ENCODE measurements around the gene RMRP. TPM values are rescaled to one million over a fixed set of nuclear protein-coding genes. Genes with fewer than 3 reads are reported as not detected.
A peak's percentile ranks its signal among the peaks of the same experiment; 100 is the strongest.

Gene RMRP
- total and polyA plus RNA-seq, 9 donors, result 126 to 27,726 (median 13,004) TPM; not detected in 1

DNA sequence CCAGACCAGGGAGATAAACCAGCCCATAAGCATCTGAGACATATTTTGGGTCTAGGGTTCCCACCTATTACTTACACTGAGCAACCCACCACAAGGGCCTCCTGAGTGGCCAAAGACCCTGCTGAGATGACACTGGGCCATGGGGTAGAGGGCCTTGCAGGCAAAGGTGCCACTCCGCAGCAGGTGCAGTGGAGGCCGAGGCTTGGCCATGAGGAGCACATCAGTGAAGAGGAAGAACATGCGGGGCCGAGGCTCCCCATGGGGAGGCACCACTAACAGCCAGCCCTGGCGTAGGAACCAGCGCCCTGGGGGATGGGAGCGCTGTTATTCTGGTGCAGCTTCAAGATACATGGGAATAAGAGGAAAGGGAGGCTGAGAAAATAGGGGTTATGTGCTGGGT is 4.6 kb upstream of the RMRP start:
- Histone ChIP-seq H3K36me3 (no peaks in the 10 kb centered on the region), H3K27ac (no peak overlapping the region), H3K9me3 (no peaks in the 10 kb centered on the region), H3K27me3 (no peaks in the 10 kb centered on the region), H3K4me3 (no peak overlapping the region), H3K4me1 (ENCODE audit: insufficient read depth) (no peaks in the 10 kb centered on the region)
- no peak for DNase-seq
- WGBS, 3 donors, result 87 to 90% (median 88%) methylated on average over 7 of the region's 7 CpGs
- intact Hi-C loops (cut with DNase I), result loop anchor here in 2 of 4 donors (5.0 kb wide), 2 partner anchors 65 to 70 kb away; partner anchors contain the start of genes CREB3 (in 1 of the 2) and TLN1 (in 1 of the 2)
- TF ChIP-seq EP300 (IDR thresholded peaks at IDR 0.05) (no peak), POLR2A (IDR thresholded peaks at IDR 0.05) (no peak)
- TF ChIP-seq, protein P1, sequence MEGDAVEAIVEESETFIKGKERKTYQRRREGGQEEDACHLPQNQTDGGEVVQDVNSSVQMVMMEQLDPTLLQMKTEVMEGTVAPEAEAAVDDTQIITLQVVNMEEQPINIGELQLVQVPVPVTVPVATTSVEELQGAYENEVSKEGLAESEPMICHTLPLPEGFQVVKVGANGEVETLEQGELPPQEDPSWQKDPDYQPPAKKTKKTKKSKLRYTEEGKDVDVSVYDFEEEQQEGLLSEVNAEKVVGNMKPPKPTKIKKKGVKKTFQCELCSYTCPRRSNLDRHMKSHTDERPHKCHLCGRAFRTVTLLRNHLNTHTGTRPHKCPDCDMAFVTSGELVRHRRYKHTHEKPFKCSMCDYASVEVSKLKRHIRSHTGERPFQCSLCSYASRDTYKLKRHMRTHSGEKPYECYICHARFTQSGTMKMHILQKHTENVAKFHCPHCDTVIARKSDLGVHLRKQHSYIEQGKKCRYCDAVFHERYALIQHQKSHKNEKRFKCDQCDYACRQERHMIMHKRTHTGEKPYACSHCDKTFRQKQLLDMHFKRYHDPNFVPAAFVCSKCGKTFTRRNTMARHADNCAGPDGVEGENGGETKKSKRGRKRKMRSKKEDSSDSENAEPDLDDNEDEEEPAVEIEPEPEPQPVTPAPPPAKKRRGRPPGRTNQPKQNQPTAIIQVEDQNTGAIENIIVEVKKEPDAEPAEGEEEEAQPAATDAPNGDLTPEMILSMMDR (IDR thresholded peaks at IDR 0.05), result no peak

DNA sequence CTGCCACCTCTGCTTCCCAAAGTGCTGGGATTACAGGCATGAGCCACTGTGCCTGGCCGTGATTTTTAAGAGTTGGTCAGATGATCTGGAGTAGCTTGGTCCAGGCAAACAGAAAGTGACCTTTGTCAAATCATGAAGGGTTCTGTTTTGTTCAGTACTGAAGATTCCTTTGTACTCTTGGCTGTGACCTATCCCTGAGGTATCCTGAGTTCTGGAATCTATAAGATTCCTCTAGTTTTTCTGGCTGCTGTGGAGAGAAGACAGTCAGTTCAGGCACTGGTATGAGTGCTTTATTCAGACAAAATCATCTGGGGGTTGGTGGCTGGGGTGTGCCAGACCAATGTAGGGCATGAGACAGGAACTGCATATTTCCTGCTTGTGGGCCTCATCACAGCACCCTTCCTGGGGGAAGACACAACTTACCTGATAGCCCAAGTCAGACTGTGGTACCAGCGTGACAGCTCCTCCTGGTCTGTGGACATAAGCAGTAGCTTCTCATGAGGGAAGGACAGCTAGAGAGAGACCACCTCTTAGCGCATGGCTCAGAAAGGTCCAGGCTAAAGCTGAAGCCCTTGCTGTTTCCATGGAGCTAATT is 4.0 kb upstream of the RMRP start:
- Histone ChIP-seq H3K27ac (no peak overlapping the region), H3K4me1 (ENCODE audit: insufficient read depth) (no peaks in the 10 kb centered on the region), H3K27me3 (no peaks in the 10 kb centered on the region), H3K9me3 (no peaks in the 10 kb centered on the region), H3K36me3 (no peaks in the 10 kb centered on the region), H3K4me3 (no peak overlapping the region)
- DNase-seq, result no peak
- 67 to 75% (median 72%) methylated on average over 3 of the region's 3 CpGs for WGBS, 3 donors
- TF ChIP-seq EP300 (IDR thresholded peaks at IDR 0.05) (no peak), POLR2A (IDR thresholded peaks at IDR 0.05) (no peak)
- TF ChIP-seq, protein P1 (IDR thresholded peaks at IDR 0.05), result no peak
- intact Hi-C loops (cut with DNase I), result loop anchor here in 2 of 4 donors (5.0 kb wide), 2 partner anchors 65 to 70 kb away; partner anchors contain the start of genes CREB3 (in 1 of the 2) and TLN1 (in 1 of the 2)

DNA sequence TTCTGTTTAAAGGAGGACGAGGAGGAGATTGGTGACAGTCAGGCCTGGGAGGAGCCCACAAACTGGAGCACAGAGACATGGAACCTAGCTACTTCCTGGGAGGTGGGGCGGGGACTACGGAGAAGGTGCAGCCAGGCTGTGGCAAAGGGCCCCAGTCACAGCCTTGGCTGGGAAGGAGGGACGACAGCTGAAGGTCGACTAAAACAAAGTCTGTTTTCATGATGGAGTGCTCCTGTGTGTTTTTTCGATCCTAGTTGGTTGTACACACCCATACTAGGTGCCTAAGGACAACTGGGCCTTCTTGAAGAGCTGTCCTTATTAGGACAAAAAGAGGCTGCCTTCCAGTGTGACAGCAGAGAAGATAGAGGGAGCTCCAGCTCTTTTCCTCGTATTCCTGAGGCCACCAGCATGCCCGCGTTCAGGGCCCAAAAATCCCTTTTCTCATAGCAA is 3.2 kb upstream of the RMRP start:
- Histone ChIP-seq H3K27ac (no peak overlapping the region), H3K36me3 (no peaks in the 10 kb centered on the region), H3K27me3 (no peaks in the 10 kb centered on the region), H3K4me3 (no peak overlapping the region), H3K9me3 (no peaks in the 10 kb centered on the region), H3K4me1 (ENCODE audit: insufficient read depth) (no peaks in the 10 kb centered on the region)
- TF ChIP-seq, protein P1 (IDR thresholded peaks at IDR 0.05), result peak in 1 of 3 donors; percentile 22
- TF ChIP-seq EP300 (IDR thresholded peaks at IDR 0.05), result no peak
- no peak for TF ChIP-seq POLR2A (IDR thresholded peaks at IDR 0.05)
- intact Hi-C loops (cut with DNase I), result loop anchor here in 2 of 4 donors (5.0 kb wide), 2 partner anchors 66 to 71 kb away; partner anchors contain the start of genes CREB3 (in 1 of the 2) and TLN1 (in 1 of the 2)
- 40 to 52% (median 47%) methylated on average over 9 of the region's 9 CpGs for WGBS, 3 donors
- no peak for DNase-seq

DNA sequence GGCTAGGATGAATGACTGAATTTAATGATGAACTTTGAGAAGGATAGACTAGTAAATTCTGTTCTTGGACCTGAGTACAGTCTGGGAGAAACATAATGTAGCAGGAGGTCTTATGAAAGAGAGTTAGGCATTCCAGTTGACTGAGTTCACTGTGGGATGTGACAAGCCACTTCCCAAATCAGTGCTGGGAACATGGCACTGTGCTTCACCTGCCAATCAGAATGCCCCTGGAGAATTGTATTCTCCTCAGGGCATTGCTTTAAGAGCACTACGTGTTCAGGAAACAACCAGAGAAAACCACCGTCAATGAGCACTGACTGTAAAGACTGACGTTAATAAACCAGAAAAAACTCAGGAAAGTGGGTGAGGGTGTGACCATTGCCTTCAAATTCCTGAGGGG is 1.5 kb upstream of the RMRP start:
- Histone ChIP-seq H3K9me3 (no peaks in the 10 kb centered on the region), H3K27ac (no peak overlapping the region), H3K27me3 (no peaks in the 10 kb centered on the region), H3K4me1 (ENCODE audit: insufficient read depth) (no peaks in the 10 kb centered on the region), H3K4me3 (peak overlapping the region; percentile 94), H3K36me3 (no peaks in the 10 kb centered on the region)
- no peak for TF ChIP-seq POLR2A (IDR thresholded peaks at IDR 0.05)
- peak; percentile 91 for TF ChIP-seq EP300 (IDR thresholded peaks at IDR 0.05)
- TF ChIP-seq, protein P1 (IDR thresholded peaks at IDR 0.05), result no peak
- WGBS, 3 donors, result 71 to 73% (median 73%) methylated on average over 3 of the region's 3 CpGs
- intact Hi-C loops (cut with DNase I), result loop anchor here in 2 of 4 donors (2.0 to 10.0 kb wide), 4 partner anchors 29 to 165 kb away; partner anchors contain the start of genes RUSC2 (in 1 of the 2) and TPM2 (in 1 of the 2)
- no peak for DNase-seq
